ENCODE data around the gene SP6.
A peak's percentile ranks its signal among the peaks of the same experiment; 100 is the strongest.

Gene SP6

GRCh38 chr17:47810200-47810821 is 40.7 kb downstream of the SP6 start:
- DNase-seq = no peak

GRCh38 chr17:47808830-47809480 is 42.0 kb downstream of the SP6 start:
- no peak for DNase-seq

GRCh38 chr17:47808036-47808829 is 42.7 kb downstream of the SP6 start:
- no peak for DNase-seq

GRCh38 chr17:47807421-47807820 is 43.5 kb downstream of the SP6 start:
- no peak for DNase-seq

GRCh38 chr17:47806913-47807255 is 44.1 kb downstream of the SP6 start:
- no peak for DNase-seq

GRCh38 chr17:47806026-47806912 is 44.7 kb downstream of the SP6 start:
- no peak for DNase-seq

- DNase-seq = no peak
Observed at GRCh38 chr17:47804461-47804860, 46.5 kb downstream of the SP6 start.

- DNase-seq = no peak
Observed at GRCh38 chr17:47803751-47804150, 47.2 kb downstream of the SP6 start.

- DNase-seq = no peak
Observed at GRCh38 chr17:47803201-47803600, 47.8 kb downstream of the SP6 start.

GRCh38 chr17:47802341-47803022 is 48.5 kb downstream of the SP6 start:
- peak; percentile 71 for DNase-seq

GRCh38 chr17:47801906-47802305 is 49.1 kb downstream of the SP6 start:
- DNase-seq = no peak

GRCh38 chr17:47801176-47801765 is 49.7 kb downstream of the SP6 start:
- no peak for DNase-seq

- no peak for DNase-seq
Observed at GRCh38 chr17:47800686-47801085, 50.3 kb downstream of the SP6 start.

- no peak for DNase-seq
Observed at GRCh38 chr17:47797797-47798196, 53.2 kb downstream of the SP6 start.

Measured in NCI-H1105 treated with DMSO at 0.1 percent for 48 hours (cell line).